K562 (cell line): ENCODE results near the gene SAMD13.

Experiments
- MTA2 ChIP-seq: fragments of 450-650 bp; IDR thresholded peaks from 2 replicates; pipeline ENCODE4 v1.6.1; 2016; ENCODE audit warnings: low read depth
- POLR2A ChIP-seq: fragments of 450-650 bp; conservative IDR thresholded peaks from 2 replicates; pipeline ENCODE4 v1.6.1; 2016
- POLR2AphosphoS2 ChIP-seq: IDR thresholded peaks from 2 replicates; pipeline ENCODE4 v1.6.1; 2012; ENCODE audit warnings: low read length, improper control_type of control experiment
- POLR2AphosphoS5 ChIP-seq: IDR thresholded peaks from 2 replicates; pipeline ENCODE4 v1.6.1; 2011; ENCODE audit warnings: mild to moderate bottlenecking, low read depth, low read length, moderate library complexity; ENCODE audit not compliant: control insufficient read depth, insufficient read depth
- ZFP36 ChIP-seq: fragments of 150-350 bp; IDR thresholded peaks from 2 replicates; pipeline ENCODE4 v1.6.1; 2018; ENCODE audit warnings: low read length, low read depth; ENCODE audit not compliant: partially characterized antibody

DNA sequence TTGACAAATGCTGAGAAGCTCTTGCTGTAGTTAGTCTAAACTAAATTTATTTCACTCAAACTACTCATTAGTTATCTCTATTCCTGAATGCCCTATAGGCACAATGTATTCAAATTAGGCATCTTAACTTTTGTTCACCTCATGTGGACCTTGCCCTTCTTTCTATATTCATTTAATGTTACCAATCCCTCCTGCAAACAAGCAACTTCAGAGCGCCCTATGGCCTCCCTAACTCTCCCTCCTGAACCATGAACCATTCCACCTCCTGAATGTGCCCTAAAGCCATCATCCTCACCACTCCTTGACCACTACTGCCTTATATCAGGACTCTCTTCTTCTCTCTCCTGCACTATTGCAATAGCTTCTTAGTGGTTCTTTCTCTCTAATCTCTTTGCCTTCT, 34.8 kb upstream of the SAMD13 start:
- TF ChIP-seq MTA2: no peak
- TF ChIP-seq POLR2A: no peak
- TF ChIP-seq ZFP36: no peak
- TF ChIP-seq POLR2AphosphoS2: no peak
- TF ChIP-seq POLR2AphosphoS5: no peak
